Mesothelial cell of epicardium (in vitro differentiated cells): Measurements from ENCODE around the gene FER. TPM values are rescaled to one million over a fixed set of nuclear protein-coding genes. Genes with fewer than 3 reads are reported as not detected.
"Not testable (repeated sequence)": the region's sequence is repeated elsewhere in the genome, so short reads cannot be mapped to it uniquely, and the experiment has no call there.

Experiments
- DNase-seq, 2 experiments: peaks; one replicate each; pipeline ENCODE4 v3.0.0; 2021; ENCODE audit warnings: low spot score in 2 of 2; ENCODE audit not compliant: unreplicated experiment in 2 of 2
- H3K27ac Mint-ChIP-seq: 2 replicates; pipeline ENCODE4 v1.8.0; 2021; ENCODE audit warnings: mixed read lengths
- H3K27me3 Mint-ChIP-seq: 2 replicates; pipeline ENCODE4 v1.8.0; 2021; ENCODE audit warnings: low read depth, mixed read lengths
- H3K36me3 Mint-ChIP-seq: 2 replicates; pipeline ENCODE4 v1.8.0; 2021; ENCODE audit warnings: mixed read lengths
- H3K4me1 Mint-ChIP-seq: 2 replicates; pipeline ENCODE4 v1.8.0; 2021; ENCODE audit warnings: mixed read lengths
- H3K4me3 Mint-ChIP-seq: 2 replicates; pipeline ENCODE4 v1.8.0; 2021; ENCODE audit warnings: mild to moderate bottlenecking, moderate library complexity, mixed read lengths
- H3K9me3 Mint-ChIP-seq: 2 replicates; pipeline ENCODE4 v1.8.0; 2021; ENCODE audit warnings: mixed read lengths
- CTCF ChIP-seq: fragments of 200-600 bp; sonication (generic); IDR thresholded peaks from one replicate; pipeline ENCODE4 v1.5.0; 2021; ENCODE audit warnings: antibody characterized with exemption; ENCODE audit not compliant: unreplicated experiment
- total RNA-seq: library from RNA; stranded (reverse); gene quantifications from 3 replicates; pipeline ENCODE4 v1.2.1, GENCODE V29; 2021

The FER gene
- total RNA-seq, 1 donor from 2014 or later = 44.3 TPM

GRCh38 chr5:108857905-108858304, 110.2 kb downstream of the FER start:
- Mint-ChIP-seq H3K4me3 (no peak overlapping the region), H3K9me3 (peaks cover 5% of the 10 kb centered on the region), H3K4me1 (peaks cover 5% of the 10 kb centered on the region), H3K27ac (no peak overlapping the region), H3K27me3 (no peaks in the 10 kb centered on the region), H3K36me3 (peaks cover 4% of the 10 kb centered on the region)
- DNase-seq = no peak
- TF ChIP-seq CTCF = no peak

- Mint-ChIP-seq H3K4me3 (no peak overlapping the region), H3K27me3 (no peaks in the 10 kb centered on the region), H3K4me1 (peaks cover 5% of the 10 kb centered on the region), H3K27ac (no peak overlapping the region), H3K36me3 (peaks cover 7% of the 10 kb centered on the region), H3K9me3 (peaks cover 5% of the 10 kb centered on the region)
- DNase-seq = no peak
- no peak for TF ChIP-seq CTCF
Observed at GRCh38 chr5:108858959-108859358, 111.3 kb downstream of the FER start.

GRCh38 chr5:108862211-108862610, 114.5 kb downstream of the FER start:
- H3K27ac Mint-ChIP-seq = peak overlapping the region; percentile 27
- no peak for DNase-seq

GRCh38 chr5:108866097-108866496, 118.4 kb downstream of the FER start:
- H3K36me3 Mint-ChIP-seq = peaks cover 40% of the 10 kb centered on the region
- not testable (repeated sequence) for H3K27ac Mint-ChIP-seq, H3K27me3 Mint-ChIP-seq, H3K4me1 Mint-ChIP-seq, H3K4me3 Mint-ChIP-seq, DNase-seq
- H3K9me3 Mint-ChIP-seq = peaks cover 20% of the 10 kb centered on the region

More at GRCh38 chr5:108862211-108862610, 114.5 kb downstream of the FER start:
- Mint-ChIP-seq H3K4me3 (no peak overlapping the region), H3K4me1 (peaks cover 2% of the 10 kb centered on the region), H3K27me3 (no peaks in the 10 kb centered on the region), H3K36me3 (peaks cover 23% of the 10 kb centered on the region), H3K9me3 (peaks cover 9% of the 10 kb centered on the region)
- TF ChIP-seq CTCF = no peak

GRCh38 chr5:108867656-108868055, 120.0 kb downstream of the FER start:
- no peak for TF ChIP-seq CTCF
- H3K4me3 Mint-ChIP-seq = no peak overlapping the region
- H3K27ac Mint-ChIP-seq = no peak overlapping the region
- DNase-seq = no peak
- peaks cover 20% of the 10 kb centered on the region for H3K9me3 Mint-ChIP-seq
- no peaks in the 10 kb centered on the region for H3K4me1 Mint-ChIP-seq
- no peaks in the 10 kb centered on the region for H3K27me3 Mint-ChIP-seq
- H3K36me3 Mint-ChIP-seq = peaks cover 40% of the 10 kb centered on the region

GRCh38 chr5:108869066-108869465, 121.4 kb downstream of the FER start:
- no peak overlapping the region for H3K4me3 Mint-ChIP-seq
- TF ChIP-seq CTCF = no peak
- peaks cover 20% of the 10 kb centered on the region for H3K9me3 Mint-ChIP-seq
- DNase-seq = no peak
- H3K4me1 Mint-ChIP-seq = no peaks in the 10 kb centered on the region
- H3K27ac Mint-ChIP-seq = no peak overlapping the region
- peaks cover 36% of the 10 kb centered on the region for H3K36me3 Mint-ChIP-seq
- H3K27me3 Mint-ChIP-seq = no peaks in the 10 kb centered on the region
